Type B pancreatic cell (in vitro differentiated cells): ENCODE measurements around the gene PTPN22. TPM values are rescaled to one million over a fixed set of nuclear protein-coding genes. Genes with fewer than 3 reads are reported as not detected.

ENCODE experiments used
- DNase-seq: peaks from one replicate; pipeline ENCODE4 v3.0.0; 2021; ENCODE audit warnings: mixed read lengths; ENCODE audit not compliant: unreplicated experiment; ENCODE audit errors: extremely low spot score
- H3K27ac Mint-ChIP-seq: 2 replicates; pipeline ENCODE4 v1.8.0; 2021; ENCODE audit warnings: mild to moderate bottlenecking, mixed read lengths
- H3K27me3 Mint-ChIP-seq: 2 replicates; pipeline ENCODE4 v1.8.0; 2021; ENCODE audit warnings: mixed read lengths
- H3K36me3 Mint-ChIP-seq: 2 replicates; pipeline ENCODE4 v1.8.0; 2021; ENCODE audit warnings: mixed read lengths
- H3K4me1 Mint-ChIP-seq: one replicate; pipeline ENCODE4 v1.8.0; 2021; ENCODE audit warnings: mixed read lengths; ENCODE audit not compliant: unreplicated experiment
- H3K4me3 Mint-ChIP-seq: 2 replicates; pipeline ENCODE4 v1.8.0; 2021; ENCODE audit warnings: mild to moderate bottlenecking, mixed read lengths
- H3K9me3 Mint-ChIP-seq: 2 replicates; pipeline ENCODE4 v1.8.0; 2021; ENCODE audit warnings: mixed read lengths
- CTCF ChIP-seq: fragments of 200-600 bp; sonication (generic); conservative IDR thresholded peaks from 2 replicates; pipeline ENCODE4 v1.5.0; 2021; ENCODE audit warnings: antibody characterized with exemption, mild to moderate bottlenecking
- total RNA-seq: library from RNA; stranded (reverse); gene quantifications from 2 replicates; pipeline ENCODE4 v1.2.1, GENCODE V29; 2021; ENCODE audit warnings: low replicate concordance

The PTPN22 gene
- total RNA-seq, 1 donor from 2014 or later: not detected

- Mint-ChIP-seq H3K4me1 (no peaks in the 10 kb centered on the region), H3K9me3 (no peaks in the 10 kb centered on the region), H3K36me3 (no peaks in the 10 kb centered on the region), H3K27me3 (no peaks in the 10 kb centered on the region), H3K4me3 (no peak overlapping the region), H3K27ac (no peak overlapping the region)
- DNase-seq: no peak
- no peak for TF ChIP-seq CTCF
Measured at GRCh38 chr1:113846391-113847035, 25.0 kb downstream of the PTPN22 start.

GRCh38 chr1:113836534-113836933, 35.0 kb downstream of the PTPN22 start:
- Mint-ChIP-seq H3K4me3 (no peak overlapping the region), H3K4me1 (no peaks in the 10 kb centered on the region), H3K36me3 (no peaks in the 10 kb centered on the region), H3K9me3 (no peaks in the 10 kb centered on the region), H3K27ac (no peak overlapping the region), H3K27me3 (peaks cover 12% of the 10 kb centered on the region)
- TF ChIP-seq CTCF: no peak
- no peak for DNase-seq

- H3K27ac Mint-ChIP-seq: no peak overlapping the region
- no peaks in the 10 kb centered on the region for H3K9me3 Mint-ChIP-seq
- H3K4me1 Mint-ChIP-seq: no peaks in the 10 kb centered on the region
- H3K27me3 Mint-ChIP-seq: peaks cover 18% of the 10 kb centered on the region
- TF ChIP-seq CTCF: peak; percentile 85
- no peak overlapping the region for H3K4me3 Mint-ChIP-seq
- H3K36me3 Mint-ChIP-seq: no peaks in the 10 kb centered on the region
- DNase-seq: no peak
Measured at GRCh38 chr1:113835686-113836290, 35.7 kb downstream of the PTPN22 start.

- Mint-ChIP-seq H3K36me3 (no peaks in the 10 kb centered on the region), H3K4me1 (no peaks in the 10 kb centered on the region), H3K9me3 (no peaks in the 10 kb centered on the region), H3K27ac (no peak overlapping the region), H3K4me3 (no peak overlapping the region), H3K27me3 (peaks cover 18% of the 10 kb centered on the region)
- TF ChIP-seq CTCF: no peak
- no peak for DNase-seq
Measured at GRCh38 chr1:113834716-113835115, 36.8 kb downstream of the PTPN22 start.

- H3K4me3 Mint-ChIP-seq: no peak overlapping the region
- no peaks in the 10 kb centered on the region for H3K36me3 Mint-ChIP-seq
- DNase-seq: no peak
- TF ChIP-seq CTCF: no peak
- H3K27ac Mint-ChIP-seq: no peak overlapping the region
- H3K27me3 Mint-ChIP-seq: peaks cover 18% of the 10 kb centered on the region
- H3K9me3 Mint-ChIP-seq: no peaks in the 10 kb centered on the region
- H3K4me1 Mint-ChIP-seq: no peaks in the 10 kb centered on the region
Measured at GRCh38 chr1:113830039-113830438, 41.5 kb downstream of the PTPN22 start.
